Measurements from ENCODE around the gene SESN2.
"Not testable (repeated sequence)": the region's sequence is repeated elsewhere in the genome, so short reads cannot be mapped to it uniquely, and the experiment has no call there.

The SESN2 gene

DNA sequence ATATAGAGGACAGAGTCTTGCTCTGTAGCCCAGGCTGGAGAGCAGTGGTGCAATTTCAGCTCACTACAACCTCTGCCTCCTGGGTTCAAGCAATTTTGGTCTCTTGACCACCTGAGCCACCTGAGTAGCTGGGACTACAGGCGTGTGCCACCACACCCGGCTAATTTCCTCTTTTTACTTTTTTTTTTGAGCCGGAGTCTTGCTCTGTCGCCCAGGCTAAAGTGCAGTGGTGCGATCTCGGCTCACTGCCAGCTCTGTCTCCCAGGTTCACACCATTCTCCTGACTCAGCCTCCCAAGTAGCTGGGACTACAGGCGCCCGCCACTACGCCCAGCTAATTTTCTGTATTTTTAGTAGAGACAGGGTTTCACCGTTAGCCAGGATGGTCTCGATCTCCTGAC is 68.1 kb downstream of the SESN2 start:
- not testable (repeated sequence) for DNase-seq (ENCODE audit: low spot score)

DNA sequence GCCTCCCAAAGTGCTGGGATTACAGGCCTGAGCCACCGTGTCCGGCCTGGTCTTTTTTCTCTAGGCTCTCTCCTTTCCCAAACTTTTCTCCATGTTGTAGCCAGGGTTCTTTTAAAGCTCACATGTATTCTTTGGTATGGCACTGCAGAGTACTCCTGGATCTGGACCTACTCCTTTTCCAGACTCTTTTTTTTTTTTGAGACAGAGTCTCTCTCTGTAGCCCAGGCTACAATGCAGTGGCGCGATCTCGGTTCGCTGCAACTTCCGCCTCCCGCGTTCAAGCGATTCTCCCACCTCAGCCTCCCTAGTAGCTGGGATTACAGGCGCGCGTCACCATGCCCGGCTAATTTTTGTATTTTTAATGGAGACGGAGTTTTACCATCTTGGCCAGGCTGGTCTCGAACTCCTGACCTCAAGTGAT is 68.9 kb downstream of the SESN2 start:
- DNase-seq (ENCODE audit: low spot score): no peak

DNA sequence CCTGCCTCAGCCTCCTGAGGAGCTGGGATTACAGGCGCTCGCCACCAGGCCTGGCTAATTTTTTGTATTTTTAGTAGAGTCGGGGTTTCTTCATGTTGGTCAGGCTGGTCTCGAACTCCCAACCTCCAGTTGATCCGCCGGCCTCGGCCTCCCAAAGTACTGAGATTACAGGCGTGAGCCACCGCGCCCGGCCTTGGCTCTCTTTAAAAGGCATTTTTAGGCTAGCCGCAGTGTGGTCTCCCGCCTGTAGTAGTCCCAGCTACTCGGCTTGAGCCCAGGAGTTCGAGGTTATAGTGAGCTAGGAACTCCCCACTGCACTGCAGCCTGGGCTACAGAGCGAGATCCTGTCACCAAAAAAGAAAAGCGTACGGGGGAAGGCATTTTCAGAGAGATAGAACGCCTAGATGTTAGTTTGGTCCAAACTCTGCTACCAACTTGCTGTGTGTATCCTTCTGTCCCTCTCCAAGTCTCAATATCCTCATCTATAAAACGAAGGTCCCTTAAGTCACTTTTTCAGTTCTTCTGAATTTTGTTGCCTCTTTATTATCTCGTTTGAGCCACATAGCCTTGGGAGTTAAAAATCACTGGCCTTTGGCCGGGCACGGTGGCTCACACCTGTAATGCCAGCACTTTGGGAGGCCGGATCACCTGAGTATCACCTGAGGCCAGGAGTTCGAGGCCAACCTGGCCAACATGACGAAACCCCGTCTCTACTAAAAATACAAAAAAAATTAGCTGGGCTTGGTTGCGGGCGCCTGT is 70.3 kb downstream of the SESN2 start:
- no peak for DNase-seq (ENCODE audit: low spot score)
